ENCODE data around the gene HRNR. TPM values are rescaled to one million over a fixed set of nuclear protein-coding genes. Genes with fewer than 3 reads are reported as not detected.

HRNR gene
- total RNA-seq: not detected in 2 replicates

GRCh38 chr1:152224093-152224492 is at the start of gene HRNR:
TSS of gene HRNR (minus strand) at chr1:152224193. CDS start at chr1:152223253, 940 bp downstream.

Other genes with a start within 250 kb of the HRNR start
- gene S100A10, start 230.3 kb downstream of the HRNR start, total RNA-seq: 455 and 612 TPM in 2 replicates
- gene S100A11, start 187.2 kb downstream of the HRNR start, total RNA-seq: 348 and 669 TPM in 2 replicates
- not detected in 2 replicates for gene TCHHL1, start 135.1 kb downstream of the HRNR start, total RNA-seq
- gene TCHH, start 108.7 kb downstream of the HRNR start, total RNA-seq: 0.11 and 0.39 TPM in 2 replicates
- gene RPTN, start 65.0 kb downstream of the HRNR start, total RNA-seq: not detected in 2 replicates
- gene FLG, start 101.0 kb upstream of the HRNR start, total RNA-seq: under 0.01 TPM in 1 of 2 replicates, not detected in the other
- gene FLG2, start 135.8 kb upstream of the HRNR start, total RNA-seq: under 0.01 TPM in 1 of 2 replicates, not detected in the other
- gene CRNN, start 190.1 kb upstream of the HRNR start, total RNA-seq: not detected in 2 replicates